Activated naive CD4-positive, alpha-beta T cell treated with anti-CD3 and anti-CD28 coated beads, Interleukin-2, amount 10 ng/mL, durations not matched to agents 7 days and 5 days (primary cell): ENCODE data around the gene PTPRT.

Experiments used
- CTCF ChIA-PET: fragments of 350-600 bp; sonication (Branson Sonifier 250); formaldehyde crosslinking; loops from one replicate; lab custom pipeline; 2021; ENCODE audit warnings: antibody characterized with exemption; lab: Charles Lee
- DNase-seq: peaks from one replicate; pipeline ENCODE4 v3.0.0-alpha.2; 2020
- H3K27ac Mint-ChIP-seq: one replicate; pipeline ENCODE4 v1.8.0; 2021; ENCODE audit warnings: mild to moderate bottlenecking, moderate library complexity, mixed read lengths
- H3K27me3 Mint-ChIP-seq: one replicate; pipeline ENCODE4 v1.8.0; 2021; ENCODE audit warnings: mild to moderate bottlenecking, mixed read lengths
- H3K36me3 Mint-ChIP-seq: one replicate; pipeline ENCODE4 v1.8.0; 2021; ENCODE audit warnings: mixed read lengths
- H3K4me1 Mint-ChIP-seq: one replicate; pipeline ENCODE4 v1.8.0; 2021; ENCODE audit warnings: mixed read lengths
- H3K4me3 Mint-ChIP-seq: one replicate; pipeline ENCODE4 v1.8.0; 2021; ENCODE audit warnings: mild to moderate bottlenecking, moderate library complexity, mixed read lengths
- H3K9me3 Mint-ChIP-seq: one replicate; pipeline ENCODE4 v1.8.0; 2021; ENCODE audit warnings: mixed read lengths

The PTPRT gene

GRCh38 chr20:42483730-42484303 is 705.9 kb downstream of the PTPRT start:
- no peaks in the 10 kb centered on the region for H3K36me3 Mint-ChIP-seq
- peaks cover 4% of the 10 kb centered on the region for H3K9me3 Mint-ChIP-seq
- no peaks in the 10 kb centered on the region for H3K4me1 Mint-ChIP-seq
- no peaks in the 10 kb centered on the region for H3K27me3 Mint-ChIP-seq
- CTCF ChIA-PET, result no interaction called here
- DNase-seq, result no peak
- no peak overlapping the region for H3K4me3 Mint-ChIP-seq
- no peak overlapping the region for H3K27ac Mint-ChIP-seq

DNA sequence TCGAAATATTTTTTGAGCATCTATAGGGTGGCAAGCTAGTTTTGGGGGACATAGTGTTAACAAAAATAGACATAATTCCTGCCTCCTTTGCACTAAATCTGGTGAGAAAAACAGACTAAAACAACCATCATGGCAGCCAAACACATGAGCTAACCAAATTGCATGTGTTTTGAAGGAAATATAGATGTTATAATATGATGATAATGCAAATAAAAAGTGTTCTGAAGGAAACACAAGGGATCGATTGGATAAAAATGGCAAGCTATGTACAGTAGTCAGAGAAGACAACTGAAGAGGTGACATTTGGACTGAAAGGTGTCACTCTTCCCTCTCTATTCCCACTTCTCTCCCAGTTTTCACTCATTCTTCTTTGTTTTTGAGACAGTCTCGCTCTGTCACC is 706.9 kb downstream of the PTPRT start:
- no peaks in the 10 kb centered on the region for H3K36me3 Mint-ChIP-seq
- no peaks in the 10 kb centered on the region for H3K27me3 Mint-ChIP-seq
- CTCF ChIA-PET, result no interaction called here
- H3K4me3 Mint-ChIP-seq, result no peak overlapping the region
- H3K4me1 Mint-ChIP-seq, result no peaks in the 10 kb centered on the region
- H3K27ac Mint-ChIP-seq, result no peak overlapping the region
- no peak for DNase-seq
- H3K9me3 Mint-ChIP-seq, result peaks cover 6% of the 10 kb centered on the region

DNA sequence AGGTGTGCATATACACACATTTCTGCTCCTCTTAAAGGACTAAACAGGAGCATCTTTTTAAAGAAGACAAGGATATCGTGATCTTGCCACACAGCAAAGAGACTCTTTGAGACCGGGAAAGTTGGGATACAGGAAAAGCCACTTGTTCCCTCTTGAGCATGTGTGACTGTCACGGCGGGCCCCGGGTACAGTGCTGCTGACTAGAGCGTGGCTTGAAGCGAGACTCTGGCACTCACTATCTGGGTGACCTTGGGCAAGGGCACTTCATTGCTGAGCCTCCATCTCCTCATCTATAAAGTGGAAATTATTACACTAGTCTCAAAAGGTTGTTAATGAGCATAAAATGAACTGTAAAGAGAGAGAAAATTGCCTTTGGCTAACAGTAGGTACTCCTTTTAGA is 713.9 kb downstream of the PTPRT start:
- peaks cover 9% of the 10 kb centered on the region for H3K9me3 Mint-ChIP-seq
- no peak overlapping the region for H3K27ac Mint-ChIP-seq
- H3K4me1 Mint-ChIP-seq, result no peaks in the 10 kb centered on the region
- no peaks in the 10 kb centered on the region for H3K27me3 Mint-ChIP-seq
- CTCF ChIA-PET, result no interaction called here
- DNase-seq, result no peak
- H3K36me3 Mint-ChIP-seq, result no peaks in the 10 kb centered on the region
- no peak overlapping the region for H3K4me3 Mint-ChIP-seq

- CTCF ChIA-PET, result no interaction called here
- DNase-seq, result no peak
- peaks cover 10% of the 10 kb centered on the region for H3K9me3 Mint-ChIP-seq
- H3K27me3 Mint-ChIP-seq, result no peaks in the 10 kb centered on the region
- H3K27ac Mint-ChIP-seq, result no peak overlapping the region
- H3K4me1 Mint-ChIP-seq, result no peaks in the 10 kb centered on the region
- H3K4me3 Mint-ChIP-seq, result no peak overlapping the region
- H3K36me3 Mint-ChIP-seq, result no peaks in the 10 kb centered on the region
Observed at GRCh38 chr20:42474646-42475045, 715.1 kb downstream of the PTPRT start.

DNA sequence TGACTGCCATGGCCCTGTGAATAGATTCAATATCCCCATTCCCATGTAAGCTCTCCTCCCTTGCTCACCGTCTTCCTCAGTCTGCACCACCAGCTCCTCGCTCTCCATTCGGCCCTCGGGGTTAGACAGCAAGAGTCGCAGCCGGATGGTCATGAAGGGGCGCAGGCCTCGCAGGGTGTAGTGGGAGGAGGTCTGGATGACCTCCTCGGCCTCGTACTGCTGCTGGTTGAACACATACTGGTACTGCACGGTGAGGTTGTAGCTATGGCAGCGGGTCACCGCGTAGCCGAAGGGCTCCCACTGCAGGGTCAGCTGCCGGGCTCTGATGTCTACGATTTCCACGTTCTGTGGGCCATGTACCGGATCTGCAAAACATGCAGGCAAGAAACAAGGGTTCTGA is 717.5 kb downstream of the PTPRT start:
- Mint-ChIP-seq H3K4me1 (no peaks in the 10 kb centered on the region), H3K27ac (no peak overlapping the region), H3K36me3 (no peaks in the 10 kb centered on the region), H3K27me3 (no peaks in the 10 kb centered on the region), H3K9me3 (peaks cover 8% of the 10 kb centered on the region), H3K4me3 (no peak overlapping the region)
- DNase-seq, result no peak
- CTCF ChIA-PET, result no interaction called here

GRCh38 chr20:42461965-42462593 is 727.6 kb downstream of the PTPRT start:
- H3K9me3 Mint-ChIP-seq, result peaks cover 3% of the 10 kb centered on the region
- no peaks in the 10 kb centered on the region for H3K4me1 Mint-ChIP-seq
- CTCF ChIA-PET, result no interaction called here
- no peak overlapping the region for H3K27ac Mint-ChIP-seq
- no peak overlapping the region for H3K4me3 Mint-ChIP-seq
- no peaks in the 10 kb centered on the region for H3K27me3 Mint-ChIP-seq
- no peak for DNase-seq
- H3K36me3 Mint-ChIP-seq, result no peaks in the 10 kb centered on the region

- CTCF ChIA-PET, result no interaction called here
- peaks cover 3% of the 10 kb centered on the region for H3K9me3 Mint-ChIP-seq
- H3K4me3 Mint-ChIP-seq, result no peak overlapping the region
- no peaks in the 10 kb centered on the region for H3K4me1 Mint-ChIP-seq
- H3K36me3 Mint-ChIP-seq, result no peaks in the 10 kb centered on the region
- no peak for DNase-seq
- H3K27ac Mint-ChIP-seq, result no peak overlapping the region
- no peaks in the 10 kb centered on the region for H3K27me3 Mint-ChIP-seq
Observed at GRCh38 chr20:42461291-42461690, 728.4 kb downstream of the PTPRT start.

- H3K36me3 Mint-ChIP-seq, result no peaks in the 10 kb centered on the region
- H3K4me1 Mint-ChIP-seq, result no peaks in the 10 kb centered on the region
- H3K27me3 Mint-ChIP-seq, result no peaks in the 10 kb centered on the region
- no peak overlapping the region for H3K27ac Mint-ChIP-seq
- no peak for DNase-seq
- H3K9me3 Mint-ChIP-seq, result peaks cover 14% of the 10 kb centered on the region
- CTCF ChIA-PET, result no interaction called here
- H3K4me3 Mint-ChIP-seq, result no peak overlapping the region
Observed at GRCh38 chr20:42447270-42447669, 742.4 kb downstream of the PTPRT start.

- no peak for DNase-seq
- Mint-ChIP-seq H3K27me3 (no peaks in the 10 kb centered on the region), H3K9me3 (peaks cover 10% of the 10 kb centered on the region), H3K36me3 (no peaks in the 10 kb centered on the region), H3K4me3 (no peak overlapping the region), H3K27ac (no peak overlapping the region), H3K4me1 (no peaks in the 10 kb centered on the region)
- CTCF ChIA-PET, result no interaction called here
Observed at GRCh38 chr20:42444799-42445198, 744.9 kb downstream of the PTPRT start.

DNA sequence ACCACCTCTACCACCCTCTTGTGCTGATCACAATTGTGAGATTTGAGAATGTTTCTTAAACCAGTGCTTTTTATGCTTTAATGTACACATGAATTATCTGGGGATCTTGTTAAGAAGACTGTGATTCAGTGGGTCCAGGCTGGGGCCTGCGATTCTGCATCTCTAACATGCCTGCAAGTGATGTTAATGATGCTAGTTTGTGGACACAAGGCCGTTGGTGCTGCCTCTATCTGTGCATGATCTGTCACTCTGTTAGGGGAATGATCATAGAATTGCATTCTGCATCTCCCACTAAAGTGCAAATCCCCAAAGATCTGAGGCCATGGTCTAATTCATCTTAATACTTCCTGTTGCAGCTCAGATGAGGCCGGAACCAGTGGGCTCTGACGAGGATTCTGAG is 746.5 kb downstream of the PTPRT start:
- CTCF ChIA-PET, result no interaction called here
- Mint-ChIP-seq H3K27ac (no peak overlapping the region), H3K4me1 (no peaks in the 10 kb centered on the region)

GRCh38 chr20:42442716-42443115 is 747.0 kb downstream of the PTPRT start:
- no peak for DNase-seq
- H3K9me3 Mint-ChIP-seq, result peaks cover 11% of the 10 kb centered on the region
- no peaks in the 10 kb centered on the region for H3K4me1 Mint-ChIP-seq
- H3K4me3 Mint-ChIP-seq, result no peak overlapping the region
- no peaks in the 10 kb centered on the region for H3K27me3 Mint-ChIP-seq
- no peak overlapping the region for H3K27ac Mint-ChIP-seq
- CTCF ChIA-PET, result no interaction called here
- H3K36me3 Mint-ChIP-seq, result no peaks in the 10 kb centered on the region

More for the DNA sequence above, 746.5 kb downstream of the PTPRT start:
- Mint-ChIP-seq H3K9me3 (peaks cover 11% of the 10 kb centered on the region), H3K36me3 (no peaks in the 10 kb centered on the region), H3K4me3 (no peak overlapping the region), H3K27me3 (no peaks in the 10 kb centered on the region)
- no peak for DNase-seq

DNA sequence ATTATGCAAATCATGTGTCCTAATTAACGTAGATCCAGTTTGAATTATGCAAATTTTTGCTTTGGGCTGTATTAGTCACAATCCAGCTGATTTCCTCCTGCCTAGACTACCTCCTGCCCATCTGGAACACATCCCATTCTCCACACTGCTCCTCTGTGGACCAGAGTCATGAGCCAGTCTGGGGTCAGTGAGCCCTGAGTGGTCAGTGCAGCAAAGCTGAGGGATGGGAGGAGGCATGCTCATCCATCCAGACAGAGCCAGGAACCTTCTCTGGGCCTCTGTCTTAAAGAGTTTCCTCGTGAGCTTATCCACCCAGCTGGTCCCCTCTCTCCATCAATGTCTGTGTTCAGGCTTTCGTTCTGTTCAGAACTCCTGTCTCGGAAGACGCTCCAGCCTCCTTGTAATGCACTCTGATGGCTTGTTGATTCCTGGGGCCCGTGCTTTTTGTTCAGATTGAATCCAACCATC is 747.8 kb downstream of the PTPRT start:
- Mint-ChIP-seq H3K4me3 (no peak overlapping the region), H3K4me1 (no peaks in the 10 kb centered on the region), H3K9me3 (peaks cover 11% of the 10 kb centered on the region), H3K27me3 (no peaks in the 10 kb centered on the region), H3K27ac (no peak overlapping the region), H3K36me3 (no peaks in the 10 kb centered on the region)
- DNase-seq, result no peak
- CTCF ChIA-PET, result no interaction called here

DNA sequence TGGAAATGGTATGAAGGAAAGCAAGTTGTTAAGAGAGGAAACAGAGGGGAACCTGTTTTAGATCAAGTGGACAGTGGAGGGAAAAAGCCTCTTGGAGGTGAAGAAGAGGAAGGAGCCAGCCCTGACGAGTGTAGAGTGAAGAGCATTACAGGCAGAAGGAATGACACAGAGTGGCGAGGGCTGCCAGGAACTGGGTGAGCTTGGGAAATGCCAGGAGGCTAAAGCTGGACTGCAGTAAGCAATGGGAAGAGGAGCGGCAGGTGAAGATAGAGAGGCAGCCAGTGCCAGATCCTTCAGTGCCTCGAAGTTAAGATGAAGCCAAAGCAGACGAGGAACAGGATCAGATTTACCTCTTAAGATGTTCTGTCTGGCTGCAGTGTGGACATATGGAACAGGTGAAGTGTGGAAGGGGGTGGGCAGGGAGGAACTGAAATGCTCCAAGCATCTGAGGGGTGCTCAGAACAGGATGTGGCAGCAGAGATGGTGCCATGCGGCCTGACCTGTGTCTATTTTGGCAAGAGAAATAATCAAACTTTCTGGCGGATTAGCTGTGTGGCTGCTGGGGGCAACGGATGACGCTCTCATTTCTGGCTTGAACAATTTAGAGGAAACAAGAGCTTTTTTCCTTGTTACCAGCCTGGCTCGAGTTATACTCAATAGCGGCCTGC is 748.4 kb downstream of the PTPRT start:
- H3K36me3 Mint-ChIP-seq, result no peaks in the 10 kb centered on the region
- H3K9me3 Mint-ChIP-seq, result peaks cover 11% of the 10 kb centered on the region
- H3K4me3 Mint-ChIP-seq, result no peak overlapping the region
- CTCF ChIA-PET, result no interaction called here
- H3K4me1 Mint-ChIP-seq, result no peaks in the 10 kb centered on the region
- no peaks in the 10 kb centered on the region for H3K27me3 Mint-ChIP-seq
- H3K27ac Mint-ChIP-seq, result no peak overlapping the region
- no peak for DNase-seq

DNA sequence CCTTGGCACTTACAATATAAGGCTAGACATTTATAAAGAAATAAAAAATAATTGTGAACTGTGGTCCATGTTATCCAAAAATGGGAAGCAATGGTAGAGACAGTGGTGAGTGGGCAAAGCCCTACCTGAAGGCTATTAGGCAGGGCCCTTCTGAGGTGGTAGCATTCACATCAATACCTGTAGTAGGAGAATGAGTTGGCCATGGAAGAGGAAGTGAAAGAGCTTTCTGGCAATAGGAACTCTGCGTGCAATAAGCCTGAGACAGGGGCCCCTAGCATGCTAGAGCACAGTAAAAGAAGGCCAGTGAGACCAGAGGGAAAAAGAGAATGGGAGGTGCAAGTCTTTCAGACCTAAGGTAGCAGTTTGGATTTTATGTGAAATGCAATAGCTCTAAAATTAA is 754.5 kb downstream of the PTPRT start:
- Mint-ChIP-seq H3K9me3 (peaks cover 2% of the 10 kb centered on the region), H3K27me3 (no peaks in the 10 kb centered on the region), H3K4me1 (no peaks in the 10 kb centered on the region), H3K4me3 (no peak overlapping the region), H3K36me3 (no peaks in the 10 kb centered on the region), H3K27ac (no peak overlapping the region)
- CTCF ChIA-PET, result no interaction called here
- DNase-seq, result no peak
